Neural crest cell (in vitro differentiated cells): ENCODE results near the gene KCTD7. TPM values are rescaled to one million over a fixed set of nuclear protein-coding genes. Genes with fewer than 3 reads are reported as not detected.
"Not testable (repeated sequence)": the region's sequence is repeated elsewhere in the genome, so short reads cannot be mapped to it uniquely, and the experiment has no call there.

Source experiments
- DNase-seq: peaks from one replicate; pipeline ENCODE4 v3.0.0; 2021; ENCODE audit warnings: low read depth, mixed read lengths, low spot score
- H3K27ac Mint-ChIP-seq: one replicate; pipeline ENCODE4 v1.8.0; 2021; ENCODE audit warnings: mild to moderate bottlenecking, mixed read lengths; ENCODE audit not compliant: unreplicated experiment
- H3K27me3 Mint-ChIP-seq: 2 replicates; pipeline ENCODE4 v1.8.0; 2021; ENCODE audit warnings: low read depth, mild to moderate bottlenecking, mixed read lengths
- H3K36me3 Mint-ChIP-seq: 2 replicates; pipeline ENCODE4 v1.8.0; 2021; ENCODE audit warnings: low read depth, mild to moderate bottlenecking, mixed read lengths
- H3K4me1 Mint-ChIP-seq: 2 replicates; pipeline ENCODE4 v1.8.0; 2021; ENCODE audit warnings: mixed read lengths
- H3K4me3 Mint-ChIP-seq: one replicate; pipeline ENCODE4 v1.8.0; 2021; ENCODE audit warnings: mild to moderate bottlenecking, mixed read lengths
- H3K9me3 Mint-ChIP-seq: 2 replicates; pipeline ENCODE4 v1.8.0; 2021; ENCODE audit warnings: mixed read lengths
- total RNA-seq: library from RNA; stranded (reverse); gene quantifications from 2 replicates; pipeline ENCODE4 v1.2.1, GENCODE V29; 2021
- TF ChIP-seq, protein P1 (sequence below): fragments of 200-600 bp; sonication (generic); conservative IDR thresholded peaks from 2 replicates; pipeline ENCODE4 v1.5.0; 2021; ENCODE audit warnings: antibody characterized with exemption, mild to moderate bottlenecking

Gene KCTD7
- total RNA-seq, 1 donor from 2014 or later, result 20.2 TPM

DNA sequence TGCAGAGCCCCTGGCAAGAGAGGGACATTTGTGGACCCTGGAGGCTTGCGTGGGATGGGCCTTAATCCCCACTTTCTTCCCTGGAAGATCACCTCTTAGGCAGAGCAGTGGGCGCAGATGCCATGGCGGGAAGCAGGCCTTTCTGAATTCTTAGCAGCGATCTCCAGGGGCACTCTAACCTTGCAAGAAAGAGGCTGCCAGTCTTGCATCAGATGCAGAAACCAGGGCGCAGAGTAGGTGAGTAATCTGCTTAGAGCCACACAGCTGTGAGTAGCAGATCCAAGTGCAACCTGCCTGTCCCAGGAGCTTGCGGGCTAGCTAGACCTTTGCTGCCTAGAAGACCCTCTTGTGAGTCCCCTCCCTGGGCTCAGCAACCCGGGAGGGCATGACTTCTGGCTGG is 40.0 kb downstream of the KCTD7 start:
- Mint-ChIP-seq H3K4me3 (no peak overlapping the region), H3K36me3 (no peaks in the 10 kb centered on the region), H3K4me1 (peaks cover 15% of the 10 kb centered on the region), H3K27me3 (no peaks in the 10 kb centered on the region), H3K27ac (peak overlapping the region; percentile 27), H3K9me3 (no peaks in the 10 kb centered on the region)
- no peak for DNase-seq
- TF ChIP-seq, protein P1, sequence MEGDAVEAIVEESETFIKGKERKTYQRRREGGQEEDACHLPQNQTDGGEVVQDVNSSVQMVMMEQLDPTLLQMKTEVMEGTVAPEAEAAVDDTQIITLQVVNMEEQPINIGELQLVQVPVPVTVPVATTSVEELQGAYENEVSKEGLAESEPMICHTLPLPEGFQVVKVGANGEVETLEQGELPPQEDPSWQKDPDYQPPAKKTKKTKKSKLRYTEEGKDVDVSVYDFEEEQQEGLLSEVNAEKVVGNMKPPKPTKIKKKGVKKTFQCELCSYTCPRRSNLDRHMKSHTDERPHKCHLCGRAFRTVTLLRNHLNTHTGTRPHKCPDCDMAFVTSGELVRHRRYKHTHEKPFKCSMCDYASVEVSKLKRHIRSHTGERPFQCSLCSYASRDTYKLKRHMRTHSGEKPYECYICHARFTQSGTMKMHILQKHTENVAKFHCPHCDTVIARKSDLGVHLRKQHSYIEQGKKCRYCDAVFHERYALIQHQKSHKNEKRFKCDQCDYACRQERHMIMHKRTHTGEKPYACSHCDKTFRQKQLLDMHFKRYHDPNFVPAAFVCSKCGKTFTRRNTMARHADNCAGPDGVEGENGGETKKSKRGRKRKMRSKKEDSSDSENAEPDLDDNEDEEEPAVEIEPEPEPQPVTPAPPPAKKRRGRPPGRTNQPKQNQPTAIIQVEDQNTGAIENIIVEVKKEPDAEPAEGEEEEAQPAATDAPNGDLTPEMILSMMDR, result no peak

DNA sequence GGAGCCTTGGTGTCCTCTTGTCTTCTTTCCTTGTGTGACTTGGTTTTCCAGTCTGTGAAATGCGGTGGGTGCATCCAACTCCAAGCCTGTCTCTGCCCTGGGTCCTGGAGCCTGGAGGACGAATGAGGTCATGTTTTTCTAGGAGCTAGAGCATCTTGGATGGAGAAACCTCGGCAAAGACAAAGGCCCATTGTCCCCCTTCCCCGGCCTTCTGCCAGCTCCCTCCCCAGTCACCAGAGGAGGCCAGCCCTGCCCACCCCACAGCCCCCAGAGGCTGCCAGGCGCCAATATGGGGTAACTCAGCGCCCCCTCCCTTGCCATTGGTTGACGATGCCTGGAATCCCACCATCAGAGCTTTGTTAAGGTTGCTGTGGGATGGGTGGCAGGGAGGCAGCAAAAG is 40.4 kb downstream of the KCTD7 start:
- no peaks in the 10 kb centered on the region for H3K36me3 Mint-ChIP-seq

DNA sequence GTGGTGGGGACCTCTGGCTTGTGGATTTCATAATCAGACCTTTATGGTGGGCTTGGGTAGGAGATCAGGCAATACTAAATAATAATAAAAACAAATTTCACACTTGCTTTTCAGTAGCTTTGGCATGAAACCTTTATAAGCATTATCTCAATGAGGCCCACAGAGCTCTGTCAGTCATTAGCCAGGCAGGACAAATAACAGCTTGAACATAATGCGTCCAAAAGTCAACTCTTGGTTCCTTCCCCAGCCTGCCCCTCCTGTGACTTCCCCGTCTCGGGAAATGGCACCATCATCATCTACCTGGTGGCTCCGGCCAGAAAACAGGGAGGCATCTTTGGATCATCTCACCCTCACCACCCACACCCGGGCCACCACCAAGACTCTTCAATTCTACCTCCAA is 40.8 kb downstream of the KCTD7 start:
- H3K27ac Mint-ChIP-seq, result peak overlapping the region; percentile 67
- H3K9me3 Mint-ChIP-seq, result no peaks in the 10 kb centered on the region
- no peaks in the 10 kb centered on the region for H3K27me3 Mint-ChIP-seq
- no peaks in the 10 kb centered on the region for H3K36me3 Mint-ChIP-seq
- H3K4me3 Mint-ChIP-seq, result no peak overlapping the region
- peaks cover 15% of the 10 kb centered on the region for H3K4me1 Mint-ChIP-seq
- TF ChIP-seq, protein P1, result no peak
- DNase-seq, result no peak

More for the DNA sequence above, 40.4 kb downstream of the KCTD7 start:
- Mint-ChIP-seq H3K4me1 (peaks cover 15% of the 10 kb centered on the region), H3K9me3 (no peaks in the 10 kb centered on the region), H3K4me3 (no peak overlapping the region), H3K27me3 (no peaks in the 10 kb centered on the region), H3K27ac (peak overlapping the region; percentile 67)
- TF ChIP-seq, protein P1, result no peak
- no peak for DNase-seq

DNA sequence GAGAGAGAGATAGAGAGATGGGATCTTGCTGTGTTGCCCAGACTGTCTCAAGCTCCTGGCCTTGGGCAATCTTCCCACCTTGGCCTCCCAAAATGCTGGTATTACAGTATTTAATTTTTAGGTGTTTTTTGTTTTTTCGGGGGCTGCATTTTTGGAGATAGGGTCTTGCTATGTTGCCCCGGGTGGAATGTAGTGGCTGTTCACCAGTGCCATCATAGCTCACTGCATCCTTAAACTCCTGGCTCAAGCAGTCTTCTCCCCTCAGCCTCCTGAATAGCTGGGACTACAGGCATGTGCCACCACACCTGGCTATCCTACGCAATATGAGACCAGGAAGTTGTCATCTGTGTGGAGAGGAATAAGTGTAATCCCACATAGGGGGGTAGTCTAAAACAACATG is 42.4 kb downstream of the KCTD7 start:
- TF ChIP-seq, protein P1, result no peak
- DNase-seq, result no peak
- Mint-ChIP-seq H3K27ac (no peak overlapping the region), H3K4me3 (no peak overlapping the region), H3K4me1 (peaks cover 15% of the 10 kb centered on the region), H3K27me3 (no peaks in the 10 kb centered on the region), H3K9me3 (no peaks in the 10 kb centered on the region), H3K36me3 (no peaks in the 10 kb centered on the region)

DNA sequence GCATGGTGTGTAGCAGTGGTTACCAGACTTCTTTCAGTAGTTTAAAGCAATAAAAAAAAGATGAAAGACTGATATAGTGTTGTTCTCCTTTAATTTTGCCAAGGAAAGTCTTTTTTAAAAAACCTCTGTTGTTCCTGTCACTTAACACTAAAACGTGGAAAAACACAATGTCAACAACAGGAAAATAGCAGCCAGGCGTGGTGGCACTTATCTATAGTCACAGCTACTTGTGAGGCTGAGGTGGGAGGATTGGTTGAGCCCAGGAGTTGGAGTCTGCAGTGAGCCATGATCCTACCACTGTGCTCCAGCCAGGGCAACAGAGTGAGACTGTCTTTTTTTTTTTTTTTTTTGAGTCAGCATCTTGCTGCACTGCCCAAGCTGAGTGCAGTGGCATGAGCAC is 42.8 kb downstream of the KCTD7 start:
- not testable (repeated sequence) for H3K27ac Mint-ChIP-seq, DNase-seq, H3K4me3 Mint-ChIP-seq, H3K36me3 Mint-ChIP-seq, H3K27me3 Mint-ChIP-seq, H3K9me3 Mint-ChIP-seq
- peaks cover 15% of the 10 kb centered on the region for H3K4me1 Mint-ChIP-seq

DNA sequence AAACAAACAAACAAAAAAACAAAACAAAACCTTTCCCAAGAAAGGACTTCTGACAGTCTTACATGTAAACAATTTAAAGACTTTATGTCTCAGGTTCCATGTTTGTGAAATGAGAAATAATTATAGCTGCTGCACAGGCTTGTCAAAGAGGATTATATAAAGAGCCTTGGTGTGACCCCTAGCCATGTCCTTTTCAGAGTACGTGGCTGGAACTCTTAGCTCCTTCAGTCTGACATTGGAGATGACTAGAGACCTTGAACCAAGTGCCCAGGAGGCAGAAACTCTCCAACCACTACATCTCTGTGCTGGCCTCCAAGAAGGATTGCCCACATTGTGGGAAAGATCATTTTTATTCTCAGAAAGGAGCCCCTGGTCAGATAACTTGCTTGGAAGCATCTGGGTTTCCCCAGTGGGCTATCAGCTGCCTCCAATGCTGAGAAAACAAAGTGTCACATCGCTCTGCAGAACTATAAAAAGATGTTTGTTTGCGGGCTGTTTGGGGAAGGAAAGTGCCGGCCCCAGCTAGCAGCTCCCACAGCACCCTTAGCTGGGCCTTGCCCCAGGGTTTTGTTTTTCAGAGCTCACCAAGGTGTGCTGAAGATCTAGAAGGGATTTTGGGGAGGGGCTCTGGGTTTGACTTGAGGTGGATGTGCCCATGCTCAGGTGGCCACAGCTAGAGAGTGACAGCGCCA is 43.9 kb downstream of the KCTD7 start:
- not testable (repeated sequence) for H3K4me3 Mint-ChIP-seq, DNase-seq, H3K36me3 Mint-ChIP-seq, H3K27me3 Mint-ChIP-seq, H3K27ac Mint-ChIP-seq, H3K9me3 Mint-ChIP-seq
- peaks cover 15% of the 10 kb centered on the region for H3K4me1 Mint-ChIP-seq

DNA sequence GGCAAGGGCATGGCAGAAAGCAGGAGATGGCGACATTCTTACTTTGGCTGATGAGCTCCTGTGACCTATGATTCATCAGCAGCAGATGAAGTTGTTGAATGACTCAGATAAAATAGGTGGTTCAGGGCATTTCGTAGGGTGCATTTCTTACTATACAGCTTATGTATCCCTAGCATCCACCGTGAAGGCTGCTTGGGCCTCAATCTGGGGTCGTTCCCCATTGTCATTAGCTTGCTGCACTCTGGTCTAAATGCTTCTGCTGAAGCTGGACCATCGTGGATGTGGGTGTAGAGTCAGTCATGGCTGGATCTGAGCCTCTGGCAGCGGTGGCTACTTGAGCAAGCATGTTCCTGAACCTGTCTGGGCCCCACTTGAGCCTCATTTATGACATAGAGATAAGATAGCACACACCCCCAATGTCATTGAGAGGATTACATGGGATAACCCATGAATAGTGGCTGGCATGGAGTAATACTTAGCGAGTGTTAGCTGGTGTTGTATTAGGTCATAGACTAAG is 44.5 kb downstream of the KCTD7 start:
- H3K4me3 Mint-ChIP-seq, H3K27me3 Mint-ChIP-seq, DNase-seq, H3K9me3 Mint-ChIP-seq, H3K27ac Mint-ChIP-seq, H3K36me3 Mint-ChIP-seq: not testable (repeated sequence)
- peaks cover 14% of the 10 kb centered on the region for H3K4me1 Mint-ChIP-seq
